IMR-90 (cell line): ENCODE data around the gene TAS1R1.
"Not testable (repeated sequence)": the region's sequence is repeated elsewhere in the genome, so short reads cannot be mapped to it uniquely, and the experiment has no call there.

Source experiments
- CEBPB ChIP-seq: IDR thresholded peaks from 2 replicates; pipeline ENCODE4 v1.6.1; 2012; ENCODE audit warnings: low read depth, low read length, improper control_type of control experiment
- CTCF ChIP-seq: conservative IDR thresholded peaks from 2 replicates; pipeline ENCODE4 v1.5.1; 2012; ENCODE audit warnings: mild to moderate bottlenecking, low read depth, low read length, improper control_type of control experiment
- FOS ChIP-seq: fragments of 150-350 bp; IDR thresholded peaks from 2 replicates; pipeline ENCODE4 v1.6.1; 2016; ENCODE audit warnings: low read depth, low read length
- MAZ ChIP-seq: IDR thresholded peaks from 2 replicates; pipeline ENCODE4 v1.6.1; 2012; ENCODE audit warnings: low read depth, mild to moderate bottlenecking, low read length, improper control_type of control experiment, moderate library complexity, borderline replicate concordance
- POLR2A ChIP-seq: IDR thresholded peaks from 2 replicates; pipeline ENCODE4 v1.6.1; 2012; ENCODE audit warnings: mild to moderate bottlenecking, low read depth, low read length
- RAD21 ChIP-seq: IDR thresholded peaks from 2 replicates; pipeline ENCODE4 v1.6.1; 2012; ENCODE audit warnings: low read length, improper control_type of control experiment

- TF ChIP-seq MAZ, CTCF, POLR2A, CEBPB, FOS, RAD21: not testable (repeated sequence)
Observed at GRCh38 chr1:6599991-6600390, 44.9 kb downstream of the TAS1R1 start.
